ENCODE results near the gene IQSEC1. TPM values are rescaled to one million over a fixed set of nuclear protein-coding genes. Genes with fewer than 3 reads are reported as not detected.

The IQSEC1 gene
- total and polyA plus RNA-seq, 9 of the 15 experiments (the other 6 are each of a cell fraction or from before 2014, with no cell fraction given), result 0.56 to 39.0 (median 6.8) TPM

DNA sequence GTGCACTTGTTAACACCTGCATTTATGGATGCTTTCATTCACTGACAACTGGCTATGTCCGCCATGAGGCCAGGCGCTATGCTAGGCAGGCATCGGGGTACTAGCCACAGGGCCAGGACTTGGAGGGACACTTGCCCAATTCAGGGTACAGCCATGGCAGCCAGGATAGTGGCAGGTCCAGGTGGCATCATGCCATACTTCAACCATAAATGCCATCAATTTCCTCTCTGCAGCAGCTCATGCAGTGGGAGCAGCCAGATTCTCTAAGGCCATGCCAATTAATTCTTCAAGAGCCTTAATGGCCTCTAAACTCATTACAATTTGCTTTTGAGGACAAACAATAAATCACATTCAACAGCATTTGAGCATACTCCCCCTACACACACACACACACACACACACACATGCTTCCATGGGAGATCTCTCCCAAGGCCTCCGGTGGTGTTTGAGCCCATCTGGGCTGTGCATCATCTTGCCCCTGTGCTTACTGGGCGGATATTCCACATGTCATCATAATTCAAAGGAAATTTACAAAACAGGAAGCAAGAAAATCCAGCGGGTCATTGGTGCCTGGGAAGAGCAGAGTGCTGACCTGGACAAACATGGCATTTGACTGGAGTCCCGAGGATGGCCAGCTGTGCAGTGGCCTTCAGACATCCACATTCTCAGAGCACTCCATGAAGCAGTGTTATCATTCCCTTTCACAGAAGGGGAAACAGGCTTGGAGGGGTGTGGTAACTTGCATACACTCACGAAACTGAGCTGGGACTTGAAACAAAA, 109.1 kb downstream of the IQSEC1 start:
- peaks cover 69 to 77% of the 10 kb centered on the region in 2 experiments for H3K4me1 ChIP-seq (replicated peaks in 1 of 2; ENCODE audit: control insufficient read depth in 2 of 2, insufficient read depth in 2 of 2, low read length in 2 of 2)
- intact Hi-C loops (cut with micrococcal nuclease), result no loop called here
- peaks cover 83% of the 10 kb centered on the region for H3K79me2 ChIP-seq (ENCODE audit: control insufficient read depth, insufficient read depth, low read length)
- peaks cover 27% of the 10 kb centered on the region for H3K9me1 ChIP-seq (ENCODE audit: control insufficient read depth, insufficient read depth, low read length)
- BruUV-seq (replicated peaks), result no TSS peak
- peak overlapping the region in 1 of 2 experiments; percentile 5; a peak in 1 of 4 replicates for H3K9ac ChIP-seq (ENCODE audit: insufficient read depth in 1 of 2, low read depth in 2 of 2, low read length in 2 of 2)
- in situ Hi-C loops (cut with MboI), result no loop called here
- CTCF ChIA-PET (ENCODE audit: low intra/inter-chr PET ratio), result interaction anchor here (0.6 kb wide), 1 partner anchor 63 kb away, joined by 3 read pairs; no protein-coding TSS in a partner anchor
- peaks cover 35% of the 10 kb centered on the region for H4K20me1 ChIP-seq (replicated peaks; ENCODE audit: control insufficient read depth, insufficient read depth, low read length)
- no peaks in the 10 kb centered on the region for H3K27me3 ChIP-seq (ENCODE audit: control insufficient read depth in 2 of 2, insufficient read depth in 2 of 2, low read length in 2 of 2)
- peak overlapping the region; percentile 26; the same call in 1 of the 2 replicates for H3K4me2 ChIP-seq (ENCODE audit: insufficient read depth, low read length)
- no peaks in the 10 kb centered on the region for H3K9me3 ChIP-seq (replicated peaks; ENCODE audit: control insufficient read depth, insufficient read depth, low read depth, low read length)
- DNase-seq (ENCODE audit: extremely low read depth in 1 of 4, low spot score in 3 of 4) (peak in 1 of 4 experiments; percentile 35), ATAC-seq (no peak), FAIRE-seq (no peak)
- no peak overlapping the region for H3K4me3 ChIP-seq
- WGBS (ENCODE audit: insufficient coverage, low coverage, missing lambda C conversion rate), result 49% methylated on average over 8 of the region's 8 CpGs
- H3K36me3 ChIP-seq (ENCODE audit: control insufficient read depth, insufficient read depth, low read length), result peaks cover 29% of the 10 kb centered on the region; the same call in 2 of the 3 replicates
- POLR2A ChIA-PET, result interaction anchor here (0.6 to 1.5 kb wide), 4 partner anchors 11 to 124 kb away, joined by 3 to 7 read pairs (median 3); no protein-coding TSS in a partner anchor
- H3K27ac ChIP-seq (ENCODE audit: extremely low read depth, low read depth, low read length), result no peak overlapping the region
- no peak overlapping the region for H2AFZ ChIP-seq (ENCODE audit: low read depth, low read length)
- TF ChIP-seq, protein P1, sequence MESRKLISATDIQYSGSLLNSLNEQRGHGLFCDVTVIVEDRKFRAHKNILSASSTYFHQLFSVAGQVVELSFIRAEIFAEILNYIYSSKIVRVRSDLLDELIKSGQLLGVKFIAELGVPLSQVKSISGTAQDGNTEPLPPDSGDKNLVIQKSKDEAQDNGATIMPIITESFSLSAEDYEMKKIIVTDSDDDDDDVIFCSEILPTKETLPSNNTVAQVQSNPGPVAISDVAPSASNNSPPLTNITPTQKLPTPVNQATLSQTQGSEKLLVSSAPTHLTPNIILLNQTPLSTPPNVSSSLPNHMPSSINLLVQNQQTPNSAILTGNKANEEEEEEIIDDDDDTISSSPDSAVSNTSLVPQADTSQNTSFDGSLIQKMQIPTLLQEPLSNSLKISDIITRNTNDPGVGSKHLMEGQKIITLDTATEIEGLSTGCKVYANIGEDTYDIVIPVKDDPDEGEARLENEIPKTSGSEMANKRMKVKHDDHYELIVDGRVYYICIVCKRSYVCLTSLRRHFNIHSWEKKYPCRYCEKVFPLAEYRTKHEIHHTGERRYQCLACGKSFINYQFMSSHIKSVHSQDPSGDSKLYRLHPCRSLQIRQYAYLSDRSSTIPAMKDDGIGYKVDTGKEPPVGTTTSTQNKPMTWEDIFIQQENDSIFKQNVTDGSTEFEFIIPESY (CRISPR knock-in tag; IDR thresholded peaks at IDR 0.05), result 0 out of 2 replicates have a peak, but pooled peaks have one; percentile 43
- TF ChIP-seq ZNF224 (CRISPR knock-in tag; IDR thresholded peaks at IDR 0.05) (no peak), ZNF408 (CRISPR knock-in tag; IDR thresholded peaks at IDR 0.05; ENCODE audit: low read depth) (no peak), XRCC3 (IDR thresholded peaks at IDR 0.05) (no peak), BRF1 (IDR thresholded peaks at IDR 0.05; ENCODE audit: borderline replicate concordance, extremely low read depth, insufficient read length) (no peak), ZKSCAN3 (CRISPR knock-in tag; IDR thresholded peaks at IDR 0.05) (no peak), BRD4 (IDR thresholded peaks at IDR 0.05) (no peak), EP300 (IDR thresholded peaks at IDR 0.05; ENCODE audit: low read length) (no peak), DIDO1 (tag; IDR thresholded peaks at IDR 0.05; ENCODE audit: low read depth) (no peak), ZKSCAN8 (CRISPR knock-in tag; IDR thresholded peaks at IDR 0.05) (no peak), SRSF7 (optimal IDR thresholded peaks at IDR 0.05; ENCODE audit: low read depth, low read length) (no peak), NFIX (CRISPR knock-in tag; IDR thresholded peaks at IDR 0.05; ENCODE audit: low read depth) (no peak), RBM15 (IDR thresholded peaks at IDR 0.05; ENCODE audit: insufficient read depth, low read length) (no peak), CBFB (CRISPR knock-in tag; IDR thresholded peaks at IDR 0.05) (no peak)
- TF ChIP-seq, protein P2, sequence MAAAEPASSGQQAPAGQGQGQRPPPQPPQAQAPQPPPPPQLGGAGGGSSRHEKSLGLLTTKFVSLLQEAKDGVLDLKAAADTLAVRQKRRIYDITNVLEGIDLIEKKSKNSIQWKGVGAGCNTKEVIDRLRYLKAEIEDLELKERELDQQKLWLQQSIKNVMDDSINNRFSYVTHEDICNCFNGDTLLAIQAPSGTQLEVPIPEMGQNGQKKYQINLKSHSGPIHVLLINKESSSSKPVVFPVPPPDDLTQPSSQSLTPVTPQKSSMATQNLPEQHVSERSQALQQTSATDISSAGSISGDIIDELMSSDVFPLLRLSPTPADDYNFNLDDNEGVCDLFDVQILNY (CRISPR knock-in tag; IDR thresholded peaks at IDR 0.05), result no peak
- TF ChIP-seq, protein P3, sequence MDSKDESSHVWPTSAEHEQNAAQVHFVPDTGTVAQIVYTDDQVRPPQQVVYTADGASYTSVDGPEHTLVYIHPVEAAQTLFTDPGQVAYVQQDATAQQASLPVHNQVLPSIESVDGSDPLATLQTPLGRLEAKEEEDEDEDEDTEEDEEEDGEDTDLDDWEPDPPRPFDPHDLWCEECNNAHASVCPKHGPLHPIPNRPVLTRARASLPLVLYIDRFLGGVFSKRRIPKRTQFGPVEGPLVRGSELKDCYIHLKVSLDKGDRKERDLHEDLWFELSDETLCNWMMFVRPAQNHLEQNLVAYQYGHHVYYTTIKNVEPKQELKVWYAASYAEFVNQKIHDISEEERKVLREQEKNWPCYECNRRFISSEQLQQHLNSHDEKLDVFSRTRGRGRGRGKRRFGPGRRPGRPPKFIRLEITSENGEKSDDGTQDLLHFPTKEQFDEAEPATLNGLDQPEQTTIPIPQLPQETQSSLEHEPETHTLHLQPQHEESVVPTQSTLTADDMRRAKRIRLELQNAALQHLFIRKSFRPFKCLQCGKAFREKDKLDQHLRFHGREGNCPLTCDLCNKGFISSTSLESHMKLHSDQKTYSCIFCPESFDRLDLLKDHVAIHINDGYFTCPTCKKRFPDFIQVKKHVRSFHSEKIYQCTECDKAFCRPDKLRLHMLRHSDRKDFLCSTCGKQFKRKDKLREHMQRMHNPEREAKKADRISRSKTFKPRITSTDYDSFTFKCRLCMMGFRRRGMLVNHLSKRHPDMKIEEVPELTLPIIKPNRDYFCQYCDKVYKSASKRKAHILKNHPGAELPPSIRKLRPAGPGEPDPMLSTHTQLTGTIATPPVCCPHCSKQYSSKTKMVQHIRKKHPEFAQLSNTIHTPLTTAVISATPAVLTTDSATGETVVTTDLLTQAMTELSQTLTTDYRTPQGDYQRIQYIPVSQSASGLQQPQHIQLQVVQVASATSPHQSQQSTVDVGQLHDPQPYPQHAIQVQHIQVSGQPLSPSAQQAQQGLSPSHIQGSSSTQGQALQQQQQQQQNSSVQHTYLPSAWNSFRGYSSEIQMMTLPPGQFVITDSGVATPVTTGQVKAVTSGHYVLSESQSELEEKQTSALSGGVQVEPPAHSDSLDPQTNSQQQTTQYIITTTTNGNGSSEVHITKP (IDR thresholded peaks at IDR 0.05; ENCODE audit: partially characterized antibody), result no peak
